ENCODE measurements around the gene PDLIM4.

DNA sequence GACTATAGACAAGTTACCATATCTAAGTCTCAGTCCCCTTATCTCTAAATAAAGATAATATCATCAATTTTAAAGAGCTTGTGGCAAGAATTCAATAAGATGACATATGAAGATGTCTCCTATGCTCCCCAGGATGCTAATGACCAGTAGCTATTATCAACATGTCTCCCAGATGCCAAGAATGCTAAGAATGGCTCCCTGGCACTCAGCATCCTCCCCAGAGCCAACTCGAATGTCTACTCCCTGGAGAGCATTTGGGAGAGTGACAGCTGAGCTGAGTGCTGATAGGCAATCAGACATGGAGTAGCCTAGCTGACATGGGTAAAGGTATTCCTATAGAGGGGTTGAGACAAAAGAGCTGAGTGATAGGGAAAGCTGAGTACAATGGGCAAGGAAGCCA, 45.7 kb upstream of the PDLIM4 start:
- TF ChIP-seq, protein P1, sequence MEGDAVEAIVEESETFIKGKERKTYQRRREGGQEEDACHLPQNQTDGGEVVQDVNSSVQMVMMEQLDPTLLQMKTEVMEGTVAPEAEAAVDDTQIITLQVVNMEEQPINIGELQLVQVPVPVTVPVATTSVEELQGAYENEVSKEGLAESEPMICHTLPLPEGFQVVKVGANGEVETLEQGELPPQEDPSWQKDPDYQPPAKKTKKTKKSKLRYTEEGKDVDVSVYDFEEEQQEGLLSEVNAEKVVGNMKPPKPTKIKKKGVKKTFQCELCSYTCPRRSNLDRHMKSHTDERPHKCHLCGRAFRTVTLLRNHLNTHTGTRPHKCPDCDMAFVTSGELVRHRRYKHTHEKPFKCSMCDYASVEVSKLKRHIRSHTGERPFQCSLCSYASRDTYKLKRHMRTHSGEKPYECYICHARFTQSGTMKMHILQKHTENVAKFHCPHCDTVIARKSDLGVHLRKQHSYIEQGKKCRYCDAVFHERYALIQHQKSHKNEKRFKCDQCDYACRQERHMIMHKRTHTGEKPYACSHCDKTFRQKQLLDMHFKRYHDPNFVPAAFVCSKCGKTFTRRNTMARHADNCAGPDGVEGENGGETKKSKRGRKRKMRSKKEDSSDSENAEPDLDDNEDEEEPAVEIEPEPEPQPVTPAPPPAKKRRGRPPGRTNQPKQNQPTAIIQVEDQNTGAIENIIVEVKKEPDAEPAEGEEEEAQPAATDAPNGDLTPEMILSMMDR (IDR thresholded peaks at IDR 0.05) = no peak
- TF ChIP-seq POLR2A (IDR thresholded peaks at IDR 0.05) = no peak
